ENCODE results near the gene ELOB.

DNA sequence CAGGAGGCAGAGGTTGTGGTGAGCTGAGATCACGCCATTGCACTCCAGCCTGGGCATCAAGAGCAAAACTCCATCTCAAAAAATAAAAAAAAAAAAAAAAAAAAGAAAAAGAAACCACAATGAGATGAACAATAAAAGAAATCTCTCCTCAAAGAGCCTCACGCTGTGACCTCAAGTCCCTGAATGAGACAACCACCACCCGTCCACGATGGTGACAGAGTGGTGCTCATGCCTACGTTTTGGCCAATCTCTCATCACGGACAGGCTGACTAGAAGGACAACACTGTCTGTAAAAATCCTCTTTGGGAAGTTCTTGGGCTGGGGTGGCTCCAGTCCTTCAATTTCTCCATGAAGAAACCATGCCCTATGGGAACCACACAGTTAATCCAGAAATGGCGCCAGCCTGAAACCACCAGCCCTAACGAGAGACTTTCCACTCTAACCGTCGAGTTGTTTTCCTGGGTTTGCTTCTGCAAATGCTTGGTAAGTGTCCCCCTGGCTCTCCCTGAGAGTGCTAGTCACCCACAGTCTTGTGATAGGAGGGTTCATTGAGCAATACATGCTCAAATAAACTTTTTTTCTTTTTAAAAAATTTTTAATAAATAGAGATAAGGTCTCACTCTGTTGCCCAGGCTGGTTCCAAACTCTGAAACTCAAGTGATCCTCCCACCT is 42.1 kb downstream of the ELOB start:
- TF ChIP-seq, protein P1, sequence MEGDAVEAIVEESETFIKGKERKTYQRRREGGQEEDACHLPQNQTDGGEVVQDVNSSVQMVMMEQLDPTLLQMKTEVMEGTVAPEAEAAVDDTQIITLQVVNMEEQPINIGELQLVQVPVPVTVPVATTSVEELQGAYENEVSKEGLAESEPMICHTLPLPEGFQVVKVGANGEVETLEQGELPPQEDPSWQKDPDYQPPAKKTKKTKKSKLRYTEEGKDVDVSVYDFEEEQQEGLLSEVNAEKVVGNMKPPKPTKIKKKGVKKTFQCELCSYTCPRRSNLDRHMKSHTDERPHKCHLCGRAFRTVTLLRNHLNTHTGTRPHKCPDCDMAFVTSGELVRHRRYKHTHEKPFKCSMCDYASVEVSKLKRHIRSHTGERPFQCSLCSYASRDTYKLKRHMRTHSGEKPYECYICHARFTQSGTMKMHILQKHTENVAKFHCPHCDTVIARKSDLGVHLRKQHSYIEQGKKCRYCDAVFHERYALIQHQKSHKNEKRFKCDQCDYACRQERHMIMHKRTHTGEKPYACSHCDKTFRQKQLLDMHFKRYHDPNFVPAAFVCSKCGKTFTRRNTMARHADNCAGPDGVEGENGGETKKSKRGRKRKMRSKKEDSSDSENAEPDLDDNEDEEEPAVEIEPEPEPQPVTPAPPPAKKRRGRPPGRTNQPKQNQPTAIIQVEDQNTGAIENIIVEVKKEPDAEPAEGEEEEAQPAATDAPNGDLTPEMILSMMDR (IDR thresholded peaks at IDR 0.05 in 2 of 3, conservative IDR thresholded peaks at IDR 0.05 in 1 of 3; ENCODE audit: control insufficient read depth in 2 of 3, extremely low read depth in 1 of 3, insufficient read depth in 1 of 3, low read depth in 3 of 3, low read length in 3 of 3): no peak
- TF ChIP-seq RBBP5 (conservative IDR thresholded peaks at IDR 0.05): no peak
- TF ChIP-seq SRF (IDR thresholded peaks at IDR 0.05; ENCODE audit: low read depth in 2 of 2, low read length in 2 of 2): no peak
- TF ChIP-seq TCF12 (IDR thresholded peaks at IDR 0.05; ENCODE audit: low read depth, low read length): no peak
- TF ChIP-seq RAD51 (IDR thresholded peaks at IDR 0.05): no peak
